ENCODE data around the gene CDH26. TPM values are rescaled to one million over a fixed set of nuclear protein-coding genes. Genes with fewer than 3 reads are reported as not detected.

Gene CDH26
- total RNA-seq, 6 experiments from 2014 or later, result 0.17 to 0.27 TPM; not detected in 4

- H3K9me3 Mint-ChIP-seq, result peaks cover 7% of the 10 kb centered on the region; the same call in 1 of the 2 replicates
- peak overlapping the region; percentile 84 for H3K4me3 Mint-ChIP-seq
- no peak overlapping the region for H3K27ac Mint-ChIP-seq
- DNase-seq, result peak; percentile 37
- H3K4me1 Mint-ChIP-seq (ENCODE audit: low read depth), result peaks cover 37% of the 10 kb centered on the region
- H3K27me3 Mint-ChIP-seq (ENCODE audit: insufficient read depth), result 0 out of 2 replicates have a peak, but pooled peaks cover 2% of the 10 kb centered on the region
- peaks cover 12% of the 10 kb centered on the region for H3K36me3 Mint-ChIP-seq (ENCODE audit: low read depth)
- peak; percentile 98 for TF ChIP-seq CTCF (IDR thresholded peaks at IDR 0.05)
Observed at GRCh38 chr20:59933849-59934585, 24.2 kb upstream of the CDH26 start.

DNA sequence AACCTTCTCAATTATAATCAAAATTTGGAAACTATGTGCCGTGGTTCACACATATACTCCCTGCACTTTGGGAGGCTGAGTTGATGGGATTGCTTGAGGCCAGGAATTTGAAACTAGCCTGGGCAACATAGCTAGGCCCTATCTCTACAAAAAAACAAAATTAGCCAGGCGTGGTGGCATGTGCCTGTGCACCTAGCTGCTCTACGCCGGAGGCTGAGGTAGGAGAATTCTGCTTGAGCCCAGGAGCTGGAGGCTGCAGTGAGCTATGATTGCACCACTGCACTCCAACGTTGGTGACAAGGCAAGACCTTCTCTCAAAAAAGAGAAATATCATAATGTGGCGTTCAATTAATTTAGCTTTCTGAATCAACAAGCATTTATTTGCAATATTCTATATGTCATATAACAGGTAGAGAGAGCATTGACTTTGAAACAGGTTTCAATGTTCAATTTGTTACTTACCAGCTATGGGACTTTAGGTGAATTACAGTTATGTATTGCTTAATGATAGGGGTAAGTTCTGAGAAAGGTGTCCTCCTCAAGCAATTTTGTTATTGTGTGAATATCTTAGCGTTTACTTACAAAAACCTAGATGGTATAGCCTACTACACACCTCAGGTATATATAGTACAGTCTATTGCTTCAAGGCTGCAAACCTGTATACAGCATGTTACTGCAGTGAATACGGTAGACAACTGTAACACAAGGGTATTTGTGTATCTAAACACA is 22.6 kb upstream of the CDH26 start:
- H3K9me3 Mint-ChIP-seq, result peaks cover 7% of the 10 kb centered on the region; the same call in 1 of the 2 replicates
- no peak overlapping the region for H3K27ac Mint-ChIP-seq
- no peak overlapping the region for H3K4me3 Mint-ChIP-seq
- no peak for TF ChIP-seq CTCF (IDR thresholded peaks at IDR 0.05)
- peaks cover 37% of the 10 kb centered on the region for H3K4me1 Mint-ChIP-seq (ENCODE audit: low read depth)
- DNase-seq, result no peak
- peaks cover 12% of the 10 kb centered on the region for H3K36me3 Mint-ChIP-seq (ENCODE audit: low read depth)
- 0 out of 2 replicates have a peak, but pooled peaks cover 2% of the 10 kb centered on the region for H3K27me3 Mint-ChIP-seq (ENCODE audit: insufficient read depth)

- no peak overlapping the region for H3K4me3 Mint-ChIP-seq
- H3K9me3 Mint-ChIP-seq, result peaks cover 7% of the 10 kb centered on the region; the same call in 1 of the 2 replicates
- peaks cover 42% of the 10 kb centered on the region for H3K4me1 Mint-ChIP-seq (ENCODE audit: low read depth)
- DNase-seq, result no peak
- TF ChIP-seq CTCF (IDR thresholded peaks at IDR 0.05), result no peak
- H3K36me3 Mint-ChIP-seq (ENCODE audit: low read depth), result peaks cover 12% of the 10 kb centered on the region
- H3K27ac Mint-ChIP-seq, result no peak overlapping the region
- 0 out of 2 replicates have a peak, but pooled peaks cover 2% of the 10 kb centered on the region for H3K27me3 Mint-ChIP-seq (ENCODE audit: insufficient read depth)
Observed at GRCh38 chr20:59936409-59936808, 21.8 kb upstream of the CDH26 start.

GRCh38 chr20:59937150-59937549 is 21.1 kb upstream of the CDH26 start:
- no peak for TF ChIP-seq CTCF (IDR thresholded peaks at IDR 0.05)
- Mint-ChIP-seq H3K27me3 (ENCODE audit: insufficient read depth) (0 out of 2 replicates have a peak, but pooled peaks cover 2% of the 10 kb centered on the region), H3K36me3 (ENCODE audit: low read depth) (peaks cover 12% of the 10 kb centered on the region), H3K9me3 (peaks cover 7% of the 10 kb centered on the region; the same call in 1 of the 2 replicates), H3K4me1 (ENCODE audit: low read depth) (peaks cover 44% of the 10 kb centered on the region), H3K4me3 (peak overlapping the region; percentile 91), H3K27ac (no peak overlapping the region)
- DNase-seq, result no peak

DNA sequence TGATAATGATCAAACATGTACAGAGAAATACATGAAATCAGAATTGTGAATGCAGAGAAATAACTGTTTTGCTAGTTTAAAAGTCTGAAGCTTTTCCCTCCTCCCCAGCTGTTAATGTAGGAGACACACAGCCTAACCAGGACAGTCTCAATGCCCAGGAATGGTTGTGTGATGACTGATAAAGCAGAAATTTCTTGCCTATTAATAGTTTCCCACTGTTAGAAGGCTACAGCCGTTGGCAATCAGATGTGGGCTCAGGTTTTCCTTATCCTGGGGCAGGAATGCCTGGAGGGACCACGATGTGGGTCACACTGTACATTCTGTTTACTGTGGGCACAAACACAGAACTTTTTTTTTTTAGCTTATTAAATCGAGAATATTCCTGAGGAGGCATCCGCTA is 20.0 kb upstream of the CDH26 start:
- DNase-seq, result peak; percentile 83
- TF ChIP-seq CTCF (IDR thresholded peaks at IDR 0.05), result no peak
- H3K27ac Mint-ChIP-seq, result peak overlapping the region; percentile 91
- H3K4me1 Mint-ChIP-seq (ENCODE audit: low read depth), result peaks cover 47% of the 10 kb centered on the region
- H3K27me3 Mint-ChIP-seq (ENCODE audit: insufficient read depth), result 0 out of 2 replicates have a peak, but pooled peaks cover 2% of the 10 kb centered on the region
- peak overlapping the region; percentile 91 for H3K4me3 Mint-ChIP-seq
- H3K9me3 Mint-ChIP-seq, result peaks cover 7% of the 10 kb centered on the region; the same call in 1 of the 2 replicates
- H3K36me3 Mint-ChIP-seq (ENCODE audit: low read depth), result peaks cover 12% of the 10 kb centered on the region
